GM12865 (cell line): Measurements from ENCODE around the gene CREB3L2.

Experiments
- DNase-seq: peaks from one replicate; pipeline ENCODE4 v3.0.0; 2010; ENCODE audit warnings: low read depth
- H3K4me3 ChIP-seq: 2 replicates; pipeline ENCODE4 v1.5.1; 2011; ENCODE audit warnings: mild to moderate bottlenecking, low read depth, low read length, control low read depth
- CTCF ChIP-seq: IDR thresholded peaks from 2 replicates; pipeline ENCODE4 v1.5.1; 2011; ENCODE audit warnings: low read length, control low read depth, low read depth, inconsistent platforms; ENCODE audit not compliant: insufficient read depth; ENCODE audit errors: missing control alignments

The CREB3L2 gene

DNA sequence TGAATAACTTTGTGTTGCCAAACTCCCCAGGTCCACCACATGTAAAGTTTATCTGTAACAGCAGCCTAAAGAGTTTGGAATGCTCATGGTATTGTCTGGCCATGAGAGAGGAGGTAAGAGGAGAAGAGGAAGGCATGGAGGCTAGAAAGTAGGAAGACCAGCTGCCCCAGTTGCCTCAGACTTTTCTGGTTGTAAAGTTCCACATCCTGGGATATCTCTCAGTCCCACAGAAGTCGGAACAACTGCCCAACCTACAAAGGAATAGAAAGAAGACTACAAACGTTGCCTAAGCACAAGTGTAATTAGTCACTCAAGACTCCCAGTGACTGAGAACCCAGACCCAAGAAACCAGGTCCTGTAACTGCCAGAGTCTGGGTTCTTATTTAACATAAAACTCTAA, 47.3 kb downstream of the CREB3L2 start:
- H3K4me3 ChIP-seq, result no peak overlapping the region

DNA sequence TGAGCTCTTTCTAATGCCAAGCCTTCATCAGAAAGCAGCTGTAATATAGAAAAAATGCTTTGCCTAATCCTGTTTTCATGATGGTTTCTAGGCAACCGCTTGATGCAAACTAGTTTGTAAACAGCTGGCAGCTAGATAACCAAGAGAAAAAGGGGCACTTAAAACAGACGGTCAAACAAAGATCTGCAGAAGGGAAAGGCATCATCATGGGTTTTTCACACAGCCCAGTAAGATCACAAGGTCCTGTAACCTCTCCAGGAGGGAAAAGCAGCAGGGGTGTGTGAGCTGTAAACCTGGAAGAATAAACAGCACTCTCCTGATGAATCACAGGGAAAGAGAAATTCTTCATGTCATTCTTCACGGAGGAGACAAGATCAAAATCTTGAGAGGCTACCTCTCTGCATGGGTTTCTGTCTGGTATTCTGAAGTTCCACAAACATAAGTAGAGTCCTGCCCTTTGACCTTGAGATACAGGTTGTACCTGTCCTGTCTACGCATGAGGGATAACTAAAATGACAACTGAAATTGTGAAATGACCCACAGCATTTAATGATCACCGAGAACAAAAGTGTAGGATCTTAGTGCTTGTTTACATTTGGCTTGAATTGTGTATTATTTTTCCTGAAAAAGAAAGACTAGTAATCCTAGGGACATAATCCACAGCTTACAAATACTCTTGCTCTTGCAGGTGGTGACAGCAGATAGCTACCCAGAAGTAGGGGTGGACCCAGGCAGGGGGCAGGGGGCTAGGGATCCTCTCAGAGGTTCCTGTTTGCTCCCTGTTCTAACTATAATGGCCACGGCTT, 48.0 kb downstream of the CREB3L2 start:
- no peak for TF ChIP-seq CTCF
- peak; percentile 34 for DNase-seq
- H3K4me3 ChIP-seq, result no peak overlapping the region

More for the DNA sequence above, 47.3 kb downstream of the CREB3L2 start:
- no peak for TF ChIP-seq CTCF
- no peak for DNase-seq

DNA sequence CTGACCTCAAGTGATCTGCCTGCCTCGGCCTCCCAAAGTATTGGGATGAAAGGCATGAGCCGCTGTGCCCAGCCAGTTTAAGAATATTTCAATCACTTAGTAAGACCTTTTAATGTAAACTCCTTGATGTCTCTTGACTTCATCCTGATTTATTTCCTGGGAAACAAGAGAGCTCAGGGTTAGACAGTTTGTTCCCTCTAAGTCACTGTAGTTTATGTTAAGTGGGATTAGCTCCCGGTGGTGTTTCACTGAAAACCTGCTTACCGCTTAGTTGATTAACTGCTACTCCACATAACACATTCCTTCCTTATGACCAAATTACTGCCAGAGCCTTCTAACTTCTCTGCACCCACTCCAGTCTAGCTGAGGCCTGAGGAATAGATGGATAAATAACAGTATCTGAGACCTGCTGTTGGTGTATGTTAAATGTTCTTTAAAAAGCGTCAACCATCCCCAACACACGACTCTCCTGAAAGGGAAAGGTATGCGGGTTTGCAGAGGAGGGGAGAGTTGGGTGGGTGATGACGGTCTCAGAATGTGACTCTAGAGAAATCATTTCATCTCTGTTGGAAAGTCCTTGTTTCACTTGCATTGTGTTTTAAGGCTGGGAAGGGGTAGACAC, 48.7 kb downstream of the CREB3L2 start:
- no peak overlapping the region for H3K4me3 ChIP-seq
- TF ChIP-seq CTCF, result no peak
- DNase-seq, result no peak

DNA sequence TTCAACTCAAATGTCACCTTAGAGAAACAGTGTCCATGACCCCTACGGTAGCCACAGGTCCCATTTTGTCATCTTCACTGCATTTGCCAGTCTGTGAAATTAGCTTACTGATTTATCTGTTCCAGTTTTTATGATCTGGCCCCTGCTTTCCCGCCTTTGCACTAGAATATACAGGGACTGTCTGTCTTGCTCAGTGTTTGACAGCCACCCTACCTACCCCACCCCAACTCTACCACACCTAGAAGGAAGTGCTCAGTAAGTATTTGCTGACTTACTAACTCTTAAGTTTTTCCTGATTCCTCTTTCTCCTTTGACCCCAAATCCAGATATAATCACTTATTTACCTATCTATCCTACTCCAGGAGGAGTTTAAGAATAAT, 49.5 kb downstream of the CREB3L2 start:
- H3K4me3 ChIP-seq, result no peak overlapping the region
- no peak for DNase-seq
- TF ChIP-seq CTCF, result no peak

DNA sequence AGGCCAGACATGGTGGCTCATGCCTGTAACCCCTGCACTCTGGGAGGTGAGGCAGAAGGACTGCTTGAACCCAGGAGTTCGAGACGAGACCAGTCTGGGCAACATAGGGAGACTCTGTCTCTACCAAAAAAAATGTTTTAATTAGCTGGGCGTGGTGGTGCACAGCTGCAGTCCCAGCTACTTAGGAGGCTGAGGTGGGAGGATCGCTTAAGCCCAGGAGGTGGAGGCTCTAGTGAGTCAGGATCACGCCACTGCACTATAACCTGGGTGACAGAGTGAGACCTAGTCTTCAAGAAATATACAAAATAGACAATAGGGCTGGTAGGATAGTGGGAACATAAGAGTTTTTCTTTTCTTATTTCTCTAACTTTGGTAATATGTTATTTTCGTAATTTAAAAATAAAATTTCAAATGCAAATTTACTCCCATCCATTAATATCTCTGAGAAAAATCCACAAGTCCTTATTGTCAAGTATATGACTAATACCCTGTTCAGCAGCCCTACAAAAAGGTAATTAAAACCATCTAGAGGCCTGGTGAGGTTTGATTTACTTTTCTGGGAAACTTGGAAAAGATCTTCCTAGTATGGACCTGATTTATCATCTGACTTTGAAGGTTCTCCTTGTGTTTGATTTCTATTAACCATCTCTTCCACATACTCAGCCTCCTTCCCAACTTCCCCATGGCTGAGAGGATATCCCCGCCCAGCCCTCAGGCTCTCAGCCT, 50.0 kb downstream of the CREB3L2 start:
- TF ChIP-seq CTCF, result no peak
- H3K4me3 ChIP-seq, result no peak overlapping the region
- no peak for DNase-seq

DNA sequence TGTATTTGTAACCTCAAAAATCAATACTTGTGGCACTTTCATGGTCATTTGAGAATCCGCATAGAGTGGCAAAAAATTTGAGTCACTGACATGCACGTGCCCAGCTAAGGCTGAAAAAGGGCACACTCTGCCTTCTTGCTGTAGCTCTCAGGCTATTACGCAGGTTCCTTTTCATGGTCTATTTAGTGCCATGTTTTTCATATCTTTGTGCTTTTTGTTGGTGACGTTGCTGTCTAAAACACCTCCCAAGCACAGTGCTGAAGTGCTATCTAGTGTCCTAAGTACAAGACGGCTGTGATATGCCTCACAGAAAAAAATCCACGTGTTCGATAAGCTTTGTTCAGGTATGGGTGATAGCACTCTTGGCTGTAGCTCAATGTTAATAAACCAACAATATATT, 50.9 kb downstream of the CREB3L2 start:
- TF ChIP-seq CTCF, result no peak
- no peak overlapping the region for H3K4me3 ChIP-seq

More for the DNA sequence above, 50.9 kb downstream of the CREB3L2 start:
- DNase-seq, result no peak
